GM12878 (cell line): Measurements from ENCODE around the gene MRPS18B. TPM values are rescaled to one million over a fixed set of nuclear protein-coding genes. Genes with fewer than 3 reads are reported as not detected.
A peak's percentile ranks its signal among the peaks of the same experiment; 100 is the strongest.

ENCODE experiments used
- BCL11A ChIP-seq: IDR thresholded peaks from 2 replicates; pipeline ENCODE4 v1.6.1; 2011; ENCODE audit warnings: low read depth, low read length
- ETV6 ChIP-seq, 2 experiments: fragments of 450-650 bp in 1 of 2; IDR thresholded peaks in 1 of 2; conservative IDR thresholded peaks in 1 of 2; 2 replicates each; pipeline ENCODE4 v1.6.1; 2014; ENCODE audit warnings: antibody characterized with exemption in 1 of 2, borderline replicate concordance in 1 of 2, low read depth in 1 of 2, mild to moderate bottlenecking in 1 of 2, moderate library complexity in 1 of 2
- HDAC2 ChIP-seq: fragments of 200-600 bp; sonication (generic); IDR thresholded peaks from 2 replicates; pipeline ENCODE4 v1.6.1; 2017
- IKZF2 ChIP-seq, 2 experiments: fragments of 450-650 bp; IDR thresholded peaks; 2 replicates each; pipeline ENCODE4 v1.6.1; 2017; ENCODE audit warnings: mild to moderate bottlenecking in 2 of 2, moderate library complexity in 2 of 2
- NFIC ChIP-seq: IDR thresholded peaks from 2 replicates; pipeline ENCODE4 v1.6.1; 2012; ENCODE audit warnings: low read depth, mild to moderate bottlenecking, inconsistent platforms, low read length, moderate library complexity
- NR2C1 ChIP-seq: fragments of 450-650 bp; IDR thresholded peaks from 2 replicates; pipeline ENCODE4 v1.6.1; 2017; ENCODE audit warnings: antibody characterized with exemption, mild to moderate bottlenecking, moderate library complexity
- PAX8 ChIP-seq: fragments of 450-650 bp; IDR thresholded peaks from 2 replicates; pipeline ENCODE4 v1.6.1; 2017; ENCODE audit warnings: mild to moderate bottlenecking, moderate library complexity
- PML ChIP-seq: IDR thresholded peaks from 2 replicates; pipeline ENCODE4 v1.6.1; 2012; ENCODE audit warnings: low read length, inconsistent platforms
- POLR2AphosphoS2 ChIP-seq: IDR thresholded peaks from 2 replicates; pipeline ENCODE4 v1.6.1; 2011; ENCODE audit warnings: low read depth, mild to moderate bottlenecking, low read length, improper control_type of control experiment, moderate library complexity
- RAD51 ChIP-seq: fragments of 450-650 bp; IDR thresholded peaks from 2 replicates; pipeline ENCODE4 v1.6.1; 2016; ENCODE audit warnings: moderate library complexity, mild to moderate bottlenecking, inconsistent platforms
- RBBP5 ChIP-seq: fragments of 200-600 bp; sonication (generic); conservative IDR thresholded peaks from 2 replicates; pipeline ENCODE4 v1.6.1; 2016
- SREBF2 ChIP-seq: IDR thresholded peaks from 2 replicates; pipeline ENCODE4 v1.6.1; 2012; ENCODE audit warnings: mild to moderate bottlenecking, low read length
- STAT3 ChIP-seq: IDR thresholded peaks from 2 replicates; pipeline ENCODE4 v1.6.1; 2011; ENCODE audit warnings: low read depth, low read length, improper control_type of control experiment
- TCF7 ChIP-seq: IDR thresholded peaks from 2 replicates; pipeline ENCODE4 v1.6.1; 2014; ENCODE audit warnings: antibody characterized with exemption, borderline replicate concordance
- YBX1 ChIP-seq: fragments of 450-650 bp; IDR thresholded peaks from 2 replicates; pipeline ENCODE4 v1.6.1; 2016; ENCODE audit warnings: antibody characterized with exemption
- ZBED1 ChIP-seq: IDR thresholded peaks from 2 replicates; pipeline ENCODE4 v1.6.1; 2016; ENCODE audit warnings: borderline replicate concordance
- ZZZ3 ChIP-seq: IDR thresholded peaks from 2 replicates; pipeline ENCODE4 v1.6.1; 2011; ENCODE audit warnings: low read depth; ENCODE audit not compliant: control insufficient read depth, insufficient read length
- polyA plus RNA-seq, 11 experiments: library from polyadenylated mRNA; depleted of rRNA in 4 of 11; unstranded in 6 of 11; stranded (reverse) in 5 of 11; fragments of >200 nt; fragmentation: Nextera tagmentation in 4 of 11; fragmentation: Illumina TruSeq in 1 of 11; extraction: Ambion mirVana in 4 of 11; extraction: Trizol in 1 of 11; gene quantifications; 1 replicate in 1 of 11; 2 replicates in 10 of 11; pipeline versions ENCODE4 v1.2.1 to v1.2.3, GENCODE V29; 2011 to 2016; ENCODE audit warnings: inconsistent platforms in 2 of 11, missing spikeins in 2 of 11, low read depth in 1 of 11
- total RNA-seq, 4 experiments: library from RNA; depleted of rRNA in 3 of 4; stranded (reverse); fragments of >200 nt in 3 of 4; fragmentation: Illumina TruSeq in 1 of 4; extraction: Trizol in 1 of 4; gene quantifications; 2 replicates each; pipeline versions ENCODE4 v1.2.1 to v1.2.3, GENCODE V29; 2013 to 2021
- TF ChIP-seq, protein P1 (sequence below): fragments of 450-650 bp; IDR thresholded peaks from 2 replicates; pipeline ENCODE4 v1.6.1; 2017; ENCODE audit warnings: antibody characterized with exemption, mild to moderate bottlenecking, moderate library complexity
- TF ChIP-seq, protein P2 (sequence below): fragments of 450-650 bp; IDR thresholded peaks from 2 replicates; pipeline ENCODE4 v1.6.1; 2016; ENCODE audit warnings: mild to moderate bottlenecking
- TF ChIP-seq, protein P3 (sequence below): fragments of 450-650 bp; IDR thresholded peaks from 2 replicates; pipeline ENCODE4 v1.6.1; 2017; ENCODE audit warnings: borderline replicate concordance
- TF ChIP-seq, protein P4 (sequence below), 3 experiments: IDR thresholded peaks in 2 of 3; conservative IDR thresholded peaks in 1 of 3; 2 replicates each; pipeline ENCODE4 v1.5.1; 2011; ENCODE audit warnings: low read depth in 3 of 3, low read length in 3 of 3, mild to moderate bottlenecking in 3 of 3, control low read depth in 2 of 3, moderate library complexity in 2 of 3, inconsistent platforms in 1 of 3, mixed read lengths in 1 of 3; ENCODE audit not compliant: control insufficient read depth in 2 of 3, insufficient read depth in 1 of 3; ENCODE audit errors: extremely low read depth in 1 of 3
- TF ChIP-seq, protein P5 (sequence below): IDR thresholded peaks from 2 replicates; pipeline ENCODE4 v1.6.1; 2012; ENCODE audit warnings: low read length, inconsistent platforms

The MRPS18B gene
- total and polyA plus RNA-seq, 10 of the 15 experiments (the other 5 are each of a cell fraction or from before 2014, with no cell fraction given): 80.9 to 259 (median 140) TPM

DNA sequence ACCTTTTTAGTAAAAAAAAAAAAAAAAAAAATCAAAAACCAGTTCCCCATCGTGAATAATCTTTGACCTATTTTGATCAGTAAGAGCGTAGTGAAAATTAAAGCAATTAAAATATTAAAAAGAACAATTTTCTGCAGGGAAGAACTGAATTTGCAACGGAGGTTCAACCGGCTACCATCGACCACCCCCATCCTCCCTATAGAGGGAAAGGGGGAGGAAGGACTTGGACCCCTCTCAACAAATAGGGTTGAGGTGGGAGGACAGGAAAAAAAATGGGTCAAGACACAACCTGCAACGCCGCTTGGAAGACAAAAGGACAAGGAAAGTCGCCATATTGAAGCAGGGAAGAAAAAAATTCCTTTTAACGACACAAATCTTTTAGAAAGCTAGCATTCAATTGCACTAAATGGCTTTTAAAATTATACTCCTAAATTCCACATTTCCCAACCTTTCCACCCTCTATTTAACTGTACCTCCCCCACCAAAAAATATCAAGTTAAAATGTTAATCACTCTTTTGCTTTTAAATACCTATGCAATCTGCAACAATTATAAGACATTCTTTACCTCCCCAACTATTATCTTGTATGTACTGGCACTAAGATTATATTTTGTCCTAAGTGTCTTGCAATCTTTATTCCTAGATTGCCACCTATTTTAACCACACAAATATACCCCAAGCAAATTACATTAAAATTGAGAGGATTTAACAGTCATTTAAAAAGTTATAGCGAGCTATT is 2.3 kb upstream of the MRPS18B start (continued):
- no peak for TF ChIP-seq STAT3
- TF ChIP-seq ZZZ3: no peak
- TF ChIP-seq NR2C1: peak; percentile 4; the same call in 1 of the 2 replicates
- TF ChIP-seq HDAC2: no peak
- no peak for TF ChIP-seq RAD51
- TF ChIP-seq, protein P1, sequence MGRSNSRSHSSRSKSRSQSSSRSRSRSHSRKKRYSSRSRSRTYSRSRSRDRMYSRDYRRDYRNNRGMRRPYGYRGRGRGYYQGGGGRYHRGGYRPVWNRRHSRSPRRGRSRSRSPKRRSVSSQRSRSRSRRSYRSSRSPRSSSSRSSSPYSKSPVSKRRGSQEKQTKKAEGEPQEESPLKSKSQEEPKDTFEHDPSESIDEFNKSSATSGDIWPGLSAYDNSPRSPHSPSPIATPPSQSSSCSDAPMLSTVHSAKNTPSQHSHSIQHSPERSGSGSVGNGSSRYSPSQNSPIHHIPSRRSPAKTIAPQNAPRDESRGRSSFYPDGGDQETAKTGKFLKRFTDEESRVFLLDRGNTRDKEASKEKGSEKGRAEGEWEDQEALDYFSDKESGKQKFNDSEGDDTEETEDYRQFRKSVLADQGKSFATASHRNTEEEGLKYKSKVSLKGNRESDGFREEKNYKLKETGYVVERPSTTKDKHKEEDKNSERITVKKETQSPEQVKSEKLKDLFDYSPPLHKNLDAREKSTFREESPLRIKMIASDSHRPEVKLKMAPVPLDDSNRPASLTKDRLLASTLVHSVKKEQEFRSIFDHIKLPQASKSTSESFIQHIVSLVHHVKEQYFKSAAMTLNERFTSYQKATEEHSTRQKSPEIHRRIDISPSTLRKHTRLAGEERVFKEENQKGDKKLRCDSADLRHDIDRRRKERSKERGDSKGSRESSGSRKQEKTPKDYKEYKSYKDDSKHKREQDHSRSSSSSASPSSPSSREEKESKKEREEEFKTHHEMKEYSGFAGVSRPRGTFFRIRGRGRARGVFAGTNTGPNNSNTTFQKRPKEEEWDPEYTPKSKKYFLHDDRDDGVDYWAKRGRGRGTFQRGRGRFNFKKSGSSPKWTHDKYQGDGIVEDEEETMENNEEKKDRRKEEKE: peak; percentile 37; the same call in 1 of the 2 replicates
- peak in 1 of 2 experiments; percentile 46; a peak in 1 of 4 replicates for TF ChIP-seq IKZF2 (IDR thresholded peaks at IDR 0.05)
- no peak for TF ChIP-seq SREBF2
- no peak for TF ChIP-seq BCL11A
- TF ChIP-seq NFIC: peak; percentile 21
- TF ChIP-seq ZBED1: peak; percentile 84
- TF ChIP-seq POLR2AphosphoS2: peak; percentile 97; the same call in 1 of the 2 replicates
- TF ChIP-seq, protein P2, sequence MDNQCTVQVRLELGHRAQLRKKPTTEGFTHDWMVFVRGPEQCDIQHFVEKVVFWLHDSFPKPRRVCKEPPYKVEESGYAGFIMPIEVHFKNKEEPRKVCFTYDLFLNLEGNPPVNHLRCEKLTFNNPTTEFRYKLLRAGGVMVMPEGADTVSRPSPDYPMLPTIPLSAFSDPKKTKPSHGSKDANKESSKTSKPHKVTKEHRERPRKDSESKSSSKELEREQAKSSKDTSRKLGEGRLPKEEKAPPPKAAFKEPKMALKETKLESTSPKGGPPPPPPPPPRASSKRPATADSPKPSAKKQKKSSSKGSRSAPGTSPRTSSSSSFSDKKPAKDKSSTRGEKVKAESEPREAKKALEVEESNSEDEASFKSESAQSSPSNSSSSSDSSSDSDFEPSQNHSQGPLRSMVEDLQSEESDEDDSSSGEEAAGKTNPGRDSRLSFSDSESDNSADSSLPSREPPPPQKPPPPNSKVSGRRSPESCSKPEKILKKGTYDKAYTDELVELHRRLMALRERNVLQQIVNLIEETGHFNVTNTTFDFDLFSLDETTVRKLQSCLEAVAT: peak; percentile 94
- peak; percentile 85; the same call in 1 of the 2 replicates for TF ChIP-seq PAX8
- no peak for TF ChIP-seq ETV6 (conservative IDR thresholded peaks at IDR 0.05 in 1 of 2, IDR thresholded peaks at IDR 0.05 in 1 of 2; ENCODE audit: borderline replicate concordance in 1 of 2, low read depth in 1 of 2)
- no peak for TF ChIP-seq RBBP5
- TF ChIP-seq, protein P3, sequence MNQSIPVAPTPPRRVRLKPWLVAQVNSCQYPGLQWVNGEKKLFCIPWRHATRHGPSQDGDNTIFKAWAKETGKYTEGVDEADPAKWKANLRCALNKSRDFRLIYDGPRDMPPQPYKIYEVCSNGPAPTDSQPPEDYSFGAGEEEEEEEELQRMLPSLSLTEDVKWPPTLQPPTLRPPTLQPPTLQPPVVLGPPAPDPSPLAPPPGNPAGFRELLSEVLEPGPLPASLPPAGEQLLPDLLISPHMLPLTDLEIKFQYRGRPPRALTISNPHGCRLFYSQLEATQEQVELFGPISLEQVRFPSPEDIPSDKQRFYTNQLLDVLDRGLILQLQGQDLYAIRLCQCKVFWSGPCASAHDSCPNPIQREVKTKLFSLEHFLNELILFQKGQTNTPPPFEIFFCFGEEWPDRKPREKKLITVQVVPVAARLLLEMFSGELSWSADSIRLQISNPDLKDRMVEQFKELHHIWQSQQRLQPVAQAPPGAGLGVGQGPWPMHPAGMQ: no peak
- no peak for TF ChIP-seq YBX1
- no peak for TF ChIP-seq TCF7
- TF ChIP-seq, protein P4, sequence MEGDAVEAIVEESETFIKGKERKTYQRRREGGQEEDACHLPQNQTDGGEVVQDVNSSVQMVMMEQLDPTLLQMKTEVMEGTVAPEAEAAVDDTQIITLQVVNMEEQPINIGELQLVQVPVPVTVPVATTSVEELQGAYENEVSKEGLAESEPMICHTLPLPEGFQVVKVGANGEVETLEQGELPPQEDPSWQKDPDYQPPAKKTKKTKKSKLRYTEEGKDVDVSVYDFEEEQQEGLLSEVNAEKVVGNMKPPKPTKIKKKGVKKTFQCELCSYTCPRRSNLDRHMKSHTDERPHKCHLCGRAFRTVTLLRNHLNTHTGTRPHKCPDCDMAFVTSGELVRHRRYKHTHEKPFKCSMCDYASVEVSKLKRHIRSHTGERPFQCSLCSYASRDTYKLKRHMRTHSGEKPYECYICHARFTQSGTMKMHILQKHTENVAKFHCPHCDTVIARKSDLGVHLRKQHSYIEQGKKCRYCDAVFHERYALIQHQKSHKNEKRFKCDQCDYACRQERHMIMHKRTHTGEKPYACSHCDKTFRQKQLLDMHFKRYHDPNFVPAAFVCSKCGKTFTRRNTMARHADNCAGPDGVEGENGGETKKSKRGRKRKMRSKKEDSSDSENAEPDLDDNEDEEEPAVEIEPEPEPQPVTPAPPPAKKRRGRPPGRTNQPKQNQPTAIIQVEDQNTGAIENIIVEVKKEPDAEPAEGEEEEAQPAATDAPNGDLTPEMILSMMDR (IDR thresholded peaks at IDR 0.05 in 2 of 3, conservative IDR thresholded peaks at IDR 0.05 in 1 of 3; ENCODE audit: control insufficient read depth in 2 of 3, extremely low read depth in 1 of 3, insufficient read depth in 1 of 3, low read depth in 3 of 3, low read length in 3 of 3): no peak
- TF ChIP-seq, protein P5, sequence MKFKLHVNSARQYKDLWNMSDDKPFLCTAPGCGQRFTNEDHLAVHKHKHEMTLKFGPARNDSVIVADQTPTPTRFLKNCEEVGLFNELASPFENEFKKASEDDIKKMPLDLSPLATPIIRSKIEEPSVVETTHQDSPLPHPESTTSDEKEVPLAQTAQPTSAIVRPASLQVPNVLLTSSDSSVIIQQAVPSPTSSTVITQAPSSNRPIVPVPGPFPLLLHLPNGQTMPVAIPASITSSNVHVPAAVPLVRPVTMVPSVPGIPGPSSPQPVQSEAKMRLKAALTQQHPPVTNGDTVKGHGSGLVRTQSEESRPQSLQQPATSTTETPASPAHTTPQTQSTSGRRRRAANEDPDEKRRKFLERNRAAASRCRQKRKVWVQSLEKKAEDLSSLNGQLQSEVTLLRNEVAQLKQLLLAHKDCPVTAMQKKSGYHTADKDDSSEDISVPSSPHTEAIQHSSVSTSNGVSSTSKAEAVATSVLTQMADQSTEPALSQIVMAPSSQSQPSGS: peak; percentile 71
- peak; percentile 61 for TF ChIP-seq PML
